GM18502 (cell line): Measurements from ENCODE around the gene PRSS8.
"Not testable (repeated sequence)": the region's sequence is repeated elsewhere in the genome, so short reads cannot be mapped to it uniquely, and the experiment has no call there.

Experiments
- ATAC-seq: cut with Tn5 transposase; IDR thresholded peaks from one replicate; pipeline ENCODE4 v1.9.1; 2021; ENCODE audit warnings: mild to moderate bottlenecking; ENCODE audit not compliant: unreplicated experiment, poor library complexity

The PRSS8 gene

GRCh38 chr16:31145398-31145990, 10.0 kb upstream of the PRSS8 start:
- no peak for ATAC-seq

- ATAC-seq: not testable (repeated sequence)
Observed at GRCh38 chr16:31144418-31144817, 8.9 kb upstream of the PRSS8 start.

GRCh38 chr16:31143694-31144148, 8.2 kb upstream of the PRSS8 start:
- no peak for ATAC-seq

GRCh38 chr16:31143011-31143693, 7.6 kb upstream of the PRSS8 start:
- ATAC-seq: no peak

- peak; percentile 92 for ATAC-seq
Observed at GRCh38 chr16:31142109-31143010, 6.8 kb upstream of the PRSS8 start.

- ATAC-seq: no peak
Observed at GRCh38 chr16:31141489-31142108, 6.1 kb upstream of the PRSS8 start.

GRCh38 chr16:31141071-31141469, 5.5 kb upstream of the PRSS8 start:
- ATAC-seq: not testable (repeated sequence)

- no peak for ATAC-seq
Observed at GRCh38 chr16:31138621-31139578, 3.4 kb upstream of the PRSS8 start.

GRCh38 chr16:31136822-31137499, 1.4 kb upstream of the PRSS8 start:
- ATAC-seq: not testable (repeated sequence)

GRCh38 chr16:31136287-31136662, 748 bp upstream of the PRSS8 start:
- no peak for ATAC-seq

- no peak for ATAC-seq
Observed at GRCh38 chr16:31134625-31135534, 647 bp downstream of the PRSS8 start.

GRCh38 chr16:31134091-31134571, 1.4 kb downstream of the PRSS8 start:
- ATAC-seq: no peak

- no peak for ATAC-seq
Observed at GRCh38 chr16:31133046-31133501, 2.5 kb downstream of the PRSS8 start.

GRCh38 chr16:31132303-31132979, 3.1 kb downstream of the PRSS8 start:
- no peak for ATAC-seq

GRCh38 chr16:31131841-31132271, 3.7 kb downstream of the PRSS8 start:
- ATAC-seq: no peak

- ATAC-seq: no peak
Observed at GRCh38 chr16:31131416-31131815, 4.1 kb downstream of the PRSS8 start.

GRCh38 chr16:31130899-31131298, 4.6 kb downstream of the PRSS8 start:
- no peak for ATAC-seq
